Pulmonary artery endothelial cell (primary cell): ENCODE results near the gene AAK1. TPM values are rescaled to one million over a fixed set of nuclear protein-coding genes. Genes with fewer than 3 reads are reported as not detected.

Experiments used
- total RNA-seq: library from RNA; depleted of rRNA; stranded (reverse); fragments of >200 nt; gene quantifications from 2 replicates; pipeline ENCODE4 v1.2.3, GENCODE V29; 2014

The AAK1 gene
- total RNA-seq, 1 donor from 2014 or later: 46.3 TPM

Other genes starting within 250 kb of the AAK1 start
- gene NFU1, start 206.3 kb downstream of the AAK1 start, total RNA-seq: 38.2 and 42.1 TPM in 2 replicates
- gene ANXA4, start 98.4 kb upstream of the AAK1 start, total RNA-seq: 56.6 and 70.8 TPM in 2 replicates
- 10.2 and 17.2 TPM in 2 replicates for gene GMCL1, start 185.9 kb upstream of the AAK1 start, total RNA-seq